Prostate gland (tissue), 1 donor: ENCODE data around the gene GPN2.

Experiments
- POLR2A ChIP-seq: fragments of 450-650 bp; IDR thresholded peaks from one replicate; pipeline ENCODE4 v1.6.1; 2016; ENCODE audit warnings: antibody characterized with exemption, mild to moderate bottlenecking
- POLR2AphosphoS5 ChIP-seq: sonication (generic); formaldehyde crosslinking; IDR thresholded peaks from one replicate; pipeline ENCODE4 v1.6.1; 2017; ENCODE audit warnings: antibody characterized with exemption

- no peak for TF ChIP-seq POLR2AphosphoS5
- TF ChIP-seq POLR2A: no peak
These were observed 12.8 kb downstream of the GPN2 start for GRCh38 chr1:26877326-26877725.
